GM12892 (cell line): Measurements from ENCODE around the gene AK8.

Source experiments
- POLR2AphosphoS5 ChIP-seq: IDR thresholded peaks from 2 replicates; pipeline ENCODE4 v1.6.1; 2011; ENCODE audit warnings: low read depth, low read length, control low read depth
- TAF1 ChIP-seq: IDR thresholded peaks from 2 replicates; pipeline ENCODE4 v1.6.1; 2011; ENCODE audit warnings: low read depth, mild to moderate bottlenecking, control low read depth, low read length, borderline replicate concordance

DNA sequence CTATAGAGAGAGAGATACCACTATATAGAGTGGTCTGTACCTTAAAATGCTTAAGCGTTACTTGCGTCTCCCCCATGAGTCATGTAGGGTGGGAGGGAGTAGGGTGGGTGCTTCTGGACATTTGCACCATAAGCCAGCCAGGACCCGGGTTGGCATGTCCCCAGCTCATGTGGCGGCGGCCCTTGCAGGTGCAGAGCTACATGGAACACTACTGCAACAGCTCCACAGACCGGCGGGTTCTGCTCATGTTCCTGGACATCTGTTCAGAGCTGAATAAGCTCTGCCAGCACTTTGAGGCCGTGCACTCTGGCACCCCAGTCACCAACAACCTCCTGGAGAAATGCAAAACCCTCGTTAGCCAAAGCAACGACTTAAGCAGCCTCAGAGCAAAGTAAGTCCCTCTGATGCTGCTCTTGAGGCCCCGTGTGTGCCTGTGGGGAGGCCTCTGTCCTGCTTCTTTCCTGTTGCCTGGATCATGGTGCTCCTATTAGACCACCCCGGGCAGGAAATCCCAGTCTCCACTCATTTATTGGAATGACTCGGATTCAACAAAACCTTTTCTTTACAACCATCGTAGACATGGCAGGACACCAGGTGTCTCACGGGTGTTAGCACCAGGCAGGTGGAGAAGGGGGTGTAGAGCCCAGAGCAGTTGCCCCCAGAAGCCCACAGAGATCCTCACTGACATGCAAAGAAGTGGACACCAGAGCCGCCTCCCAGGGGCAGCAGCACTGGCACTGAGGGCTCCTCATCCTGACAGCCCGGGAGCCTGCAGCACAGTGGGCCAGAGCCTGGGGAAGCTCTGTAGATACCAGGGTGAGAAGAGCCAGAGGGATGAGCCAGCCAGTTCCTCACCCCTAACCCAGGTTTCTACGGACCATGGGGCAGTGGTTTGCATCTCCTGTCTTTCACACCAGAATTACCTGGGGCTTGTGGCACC lies 9.4 kb upstream of the AK8 start:
- TF ChIP-seq TAF1 (no peak), POLR2AphosphoS5 (no peak)
